ENCODE measurements around the gene THSD4. TPM values are rescaled to one million over a fixed set of nuclear protein-coding genes. Genes with fewer than 3 reads are reported as not detected.

THSD4 gene
- total RNA-seq, 1 donor from 2014 or later = 73.5 TPM

GRCh38 chr15:71345186-71345585 is 229.9 kb downstream of the THSD4 start:
- DNase-seq (ENCODE audit: low read depth) = no peak
- no peak for TF ChIP-seq CTCF (conservative IDR thresholded peaks at IDR 0.05; ENCODE audit: low read depth, low read length)
- H3K4me3 ChIP-seq (ENCODE audit: low read depth, low read length) = no peak overlapping the region

GRCh38 chr15:71346464-71346863 is 231.2 kb downstream of the THSD4 start:
- no peak for TF ChIP-seq CTCF (conservative IDR thresholded peaks at IDR 0.05; ENCODE audit: low read depth, low read length)
- no peak overlapping the region for H3K4me3 ChIP-seq (ENCODE audit: low read depth, low read length)

GRCh38 chr15:71348597-71348996 is 233.3 kb downstream of the THSD4 start:
- no peak overlapping the region for H3K4me3 ChIP-seq (ENCODE audit: low read depth, low read length)
- TF ChIP-seq CTCF (conservative IDR thresholded peaks at IDR 0.05; ENCODE audit: low read depth, low read length) = no peak
- no peak for DNase-seq (ENCODE audit: low read depth)

More at GRCh38 chr15:71346464-71346863, 231.2 kb downstream of the THSD4 start:
- DNase-seq (ENCODE audit: low read depth) = no peak

GRCh38 chr15:71349336-71349735 is 234.1 kb downstream of the THSD4 start:
- no peak for TF ChIP-seq CTCF (conservative IDR thresholded peaks at IDR 0.05; ENCODE audit: low read depth, low read length)
- no peak for DNase-seq (ENCODE audit: low read depth)
- H3K4me3 ChIP-seq (ENCODE audit: low read depth, low read length) = no peak overlapping the region

GRCh38 chr15:71349736-71350526 is 234.7 kb downstream of the THSD4 start:
- DNase-seq (ENCODE audit: low read depth) = no peak
- TF ChIP-seq CTCF (conservative IDR thresholded peaks at IDR 0.05; ENCODE audit: low read depth, low read length) = no peak
- no peak overlapping the region for H3K4me3 ChIP-seq (ENCODE audit: low read depth, low read length)

GRCh38 chr15:71350622-71351378 is 235.5 kb downstream of the THSD4 start:
- TF ChIP-seq CTCF (conservative IDR thresholded peaks at IDR 0.05; ENCODE audit: low read depth, low read length) = no peak
- no peak for DNase-seq (ENCODE audit: low read depth)
- H3K4me3 ChIP-seq (ENCODE audit: low read depth, low read length) = no peak overlapping the region

All from epithelial cell of proximal tubule (primary cell).